ENCODE data around the gene PTPRF. TPM values are rescaled to one million over a fixed set of nuclear protein-coding genes. Genes with fewer than 3 reads are reported as not detected.

PTPRF gene
- polyA plus RNA-seq, 4 donors, result 194 to 244 (median 205) TPM

DNA sequence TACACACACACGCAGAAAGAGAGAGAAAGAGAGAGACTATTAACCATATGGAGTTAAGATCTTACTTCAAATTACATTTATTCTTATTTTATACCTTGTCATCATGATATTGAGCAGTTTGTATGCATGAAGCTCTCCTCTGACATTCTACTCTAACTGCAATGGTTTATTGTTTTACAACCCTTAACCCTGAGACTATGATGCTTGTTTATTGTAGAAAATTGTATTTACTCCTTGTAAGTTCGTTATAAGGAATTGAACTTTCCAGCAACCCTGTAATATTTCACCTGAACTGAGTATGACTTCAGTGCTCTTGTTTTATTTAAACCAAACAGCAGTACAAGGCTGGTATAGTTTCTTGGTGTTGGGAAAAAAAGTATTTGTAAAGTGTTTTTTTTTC lies 18.6 kb upstream of the PTPRF start:
- DNase-seq (ENCODE audit: low read depth in 4 of 4, low spot score in 2 of 4), result no peak

DNA sequence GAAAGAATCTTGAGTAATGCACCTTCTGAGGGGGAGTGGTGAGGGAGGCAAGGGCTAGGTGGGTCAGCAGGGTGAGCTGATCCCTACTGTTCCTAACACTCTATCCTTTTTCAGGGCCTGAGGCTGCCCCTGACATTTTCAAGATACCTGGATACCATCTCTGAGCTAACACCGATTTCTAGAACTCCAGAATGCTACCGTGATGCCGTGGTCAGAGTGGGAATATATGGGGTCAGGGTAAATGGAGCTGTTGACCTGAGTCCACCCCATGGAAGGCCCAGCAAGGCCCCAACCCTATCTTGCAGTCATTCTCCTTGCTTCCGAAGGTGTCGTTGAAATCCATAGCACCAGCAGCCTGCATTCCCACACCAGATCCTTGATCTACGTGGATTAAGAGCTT lies 18.0 kb upstream of the PTPRF start:
- no peak for DNase-seq (ENCODE audit: low read depth in 4 of 4, low spot score in 2 of 4)

DNA sequence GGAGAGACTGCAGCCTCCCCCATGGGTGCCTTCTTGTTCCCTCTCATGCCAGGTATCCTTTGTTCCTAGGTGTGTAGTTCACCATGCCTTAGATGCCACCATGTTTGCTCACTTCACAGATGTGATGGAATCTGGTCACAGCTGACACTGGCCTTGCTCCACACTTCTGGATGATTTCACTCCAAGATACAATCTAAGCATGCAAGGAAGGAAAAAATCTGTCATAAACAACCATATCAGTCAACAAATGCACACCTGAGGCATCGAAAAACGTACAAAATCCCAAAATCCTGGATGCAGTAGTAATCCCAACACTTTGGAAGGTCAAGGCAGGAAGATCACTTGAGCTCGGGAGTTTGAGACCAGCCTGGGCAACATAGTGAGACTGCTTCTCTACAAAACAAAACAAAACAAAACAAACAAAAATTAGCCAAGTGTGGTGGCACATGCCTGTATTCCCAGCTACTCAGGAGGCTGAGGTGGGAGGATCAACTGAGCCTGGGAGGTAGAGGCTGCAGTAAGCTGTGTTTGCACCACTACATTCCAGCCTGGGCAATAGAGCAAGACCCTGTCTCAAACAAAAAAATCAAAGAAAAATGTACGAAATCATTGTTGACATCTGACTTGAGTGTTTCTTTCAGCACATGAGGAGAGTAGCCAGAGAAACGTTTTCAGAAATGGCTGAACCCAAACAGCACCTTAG lies 17.1 kb upstream of the PTPRF start:
- DNase-seq (ENCODE audit: low read depth in 4 of 4, low spot score in 2 of 4), result no peak

DNA sequence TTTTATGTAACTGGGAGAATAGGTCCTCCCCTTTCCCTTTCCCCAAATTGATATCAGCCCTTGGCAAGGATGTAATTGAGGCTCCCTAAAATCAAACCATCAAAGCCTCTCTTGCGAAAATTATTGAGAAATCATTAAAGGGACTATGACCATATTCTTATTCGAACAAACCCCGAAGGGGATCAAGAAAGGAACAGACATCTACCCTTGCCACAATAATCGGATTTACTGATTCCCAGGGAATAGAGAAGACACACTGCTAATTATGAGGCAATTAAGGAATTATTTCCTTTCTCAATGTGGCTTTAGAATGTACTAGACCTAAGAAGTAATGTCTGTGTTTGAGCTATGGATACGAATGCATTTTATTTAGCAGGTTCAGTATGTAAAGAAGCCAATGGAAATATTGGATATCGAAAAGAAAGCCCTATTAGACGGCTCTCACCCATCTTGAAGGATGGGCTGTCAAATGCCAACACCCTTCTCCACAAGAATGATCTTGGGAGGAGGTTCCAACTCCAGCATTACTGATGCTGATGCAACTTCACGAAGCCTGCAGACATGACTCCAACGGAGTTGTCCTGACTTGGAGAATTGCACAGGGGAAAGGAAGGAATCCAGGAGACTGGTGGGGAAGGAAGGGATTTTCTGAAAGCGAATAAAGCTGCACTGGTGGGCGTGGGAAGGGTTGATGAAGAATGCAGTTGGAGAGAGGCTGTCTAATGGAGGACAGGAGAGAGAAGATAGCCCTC lies 11.6 kb upstream of the PTPRF start:
- no peak for DNase-seq (ENCODE audit: low read depth in 4 of 4, low spot score in 2 of 4)

DNA sequence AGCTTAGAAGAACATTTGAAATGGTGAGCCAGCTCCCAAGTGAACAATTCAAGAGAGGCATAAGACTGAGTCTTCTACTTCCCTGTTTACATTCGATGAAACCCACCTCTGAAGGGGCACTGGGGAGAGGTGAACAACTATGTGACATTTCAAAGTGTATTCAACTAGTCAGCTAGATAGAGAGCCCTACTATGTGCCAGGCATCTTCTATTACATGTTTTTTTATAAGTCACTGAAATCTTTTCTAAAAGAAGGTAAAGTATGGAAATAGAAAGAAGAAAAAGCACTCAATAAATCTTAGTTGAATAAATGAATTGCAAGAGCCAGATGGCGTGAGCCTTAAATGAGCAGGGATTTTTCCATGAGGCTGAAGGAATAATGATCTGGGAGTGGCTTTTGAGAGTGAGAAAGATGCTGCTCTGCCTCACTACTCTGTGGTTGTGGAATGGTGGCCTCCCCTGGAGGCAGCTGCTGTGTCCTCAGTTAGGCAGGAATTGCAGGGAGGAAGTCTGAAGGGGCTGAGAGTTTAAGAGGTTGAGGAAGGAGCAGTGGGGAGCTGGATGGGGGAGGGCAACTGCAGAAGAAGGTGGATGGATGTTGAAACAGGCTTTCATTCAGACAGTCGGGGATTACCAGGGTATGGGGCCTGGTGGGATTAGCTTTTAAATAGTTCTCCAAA lies 10.4 kb upstream of the PTPRF start:
- no peak for DNase-seq (ENCODE audit: low read depth in 4 of 4, low spot score in 2 of 4)

DNA sequence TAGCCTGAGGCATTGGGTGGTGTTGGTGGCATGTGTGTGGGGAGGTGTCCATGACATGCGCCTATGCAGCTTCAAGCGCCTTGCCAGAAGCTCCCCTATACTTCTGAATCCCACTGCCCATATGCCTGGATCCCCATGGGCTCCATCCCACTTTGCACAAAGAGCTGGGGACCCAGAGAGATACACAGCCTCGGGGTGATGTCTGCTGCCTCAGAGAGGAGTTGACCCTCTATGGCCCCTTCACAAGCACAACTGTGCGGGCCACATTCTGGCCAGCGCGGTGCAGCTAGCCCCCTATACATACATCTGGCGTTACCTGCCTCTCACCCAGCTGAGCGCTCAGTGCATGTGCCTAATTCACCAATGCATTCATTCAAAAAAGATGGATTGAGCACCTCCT lies 9.6 kb upstream of the PTPRF start:
- no peak for DNase-seq (ENCODE audit: low read depth in 4 of 4, low spot score in 2 of 4)

DNA sequence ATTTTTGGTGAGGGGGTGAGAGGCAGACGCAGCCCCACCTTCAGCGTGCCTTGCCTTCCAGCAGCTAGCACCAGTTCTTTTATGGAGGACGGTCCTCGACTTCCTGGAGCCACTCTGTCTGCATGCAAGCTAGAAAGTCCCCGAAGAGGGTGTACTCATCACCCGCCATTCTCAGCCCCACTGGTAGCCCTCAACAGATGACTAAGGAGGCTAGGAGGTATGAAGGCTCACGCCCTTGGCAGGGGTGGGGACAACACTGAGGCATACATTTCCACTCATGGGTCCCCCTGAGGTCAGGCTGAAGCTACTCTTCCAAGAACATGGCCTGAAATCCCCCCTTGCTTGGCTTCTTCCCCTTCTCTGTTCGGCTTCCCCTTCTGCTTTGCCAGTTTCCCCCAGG lies 8.9 kb upstream of the PTPRF start:
- no peak for DNase-seq (ENCODE audit: low read depth in 4 of 4, low spot score in 2 of 4)

DNA sequence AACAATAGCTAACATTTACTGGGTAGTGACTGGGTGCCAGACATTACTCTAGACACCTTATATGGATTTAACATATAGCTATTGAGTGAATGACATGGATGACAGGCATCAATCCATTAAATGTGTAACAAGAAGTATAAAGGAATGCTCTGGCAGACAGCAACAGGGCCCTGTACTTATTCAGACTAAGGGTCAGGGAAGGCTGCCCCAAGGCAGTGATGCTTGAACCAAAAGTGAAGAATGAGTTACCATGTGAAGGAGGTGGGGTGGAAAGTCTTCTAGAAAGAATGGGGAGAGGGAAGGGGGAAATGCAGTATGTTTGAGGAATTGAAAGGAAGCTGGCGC lies 8.3 kb upstream of the PTPRF start:
- no peak for DNase-seq (ENCODE audit: low read depth in 4 of 4, low spot score in 2 of 4)

DNA sequence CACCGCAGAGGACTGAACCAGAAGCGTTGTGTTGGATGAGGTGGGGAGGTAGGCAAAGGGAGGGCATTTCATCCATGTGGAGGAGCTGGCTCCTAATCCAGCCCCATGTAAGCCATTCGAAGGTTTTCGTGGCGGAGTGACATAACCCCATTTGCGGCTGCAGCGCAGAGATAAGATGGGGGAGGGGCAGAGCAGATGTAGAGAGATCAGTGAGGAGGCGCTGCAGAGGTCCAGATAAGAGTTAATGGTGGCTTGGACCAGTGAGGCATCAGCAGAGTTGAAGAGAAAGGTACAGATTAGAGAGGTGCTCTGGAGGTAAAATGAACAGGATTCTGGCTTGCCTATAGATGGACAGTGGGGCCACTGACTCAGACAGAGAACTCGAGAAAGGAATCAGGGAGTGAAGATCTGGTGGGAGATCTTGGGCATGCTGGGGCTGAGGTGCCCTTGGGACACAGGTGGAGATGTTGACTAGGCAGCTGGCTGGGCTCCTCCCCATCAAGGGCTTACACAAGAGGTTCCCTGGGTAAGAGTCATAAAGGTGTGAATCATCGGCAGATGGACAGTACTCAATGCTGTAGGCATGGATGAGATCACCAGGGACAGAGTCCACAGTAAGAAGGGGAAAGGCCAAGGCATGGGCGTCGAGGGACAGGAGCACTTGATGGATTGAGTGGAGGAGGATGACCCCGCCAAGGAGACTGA lies 7.8 kb upstream of the PTPRF start:
- no peak for DNase-seq (ENCODE audit: low read depth in 4 of 4, low spot score in 2 of 4)

DNA sequence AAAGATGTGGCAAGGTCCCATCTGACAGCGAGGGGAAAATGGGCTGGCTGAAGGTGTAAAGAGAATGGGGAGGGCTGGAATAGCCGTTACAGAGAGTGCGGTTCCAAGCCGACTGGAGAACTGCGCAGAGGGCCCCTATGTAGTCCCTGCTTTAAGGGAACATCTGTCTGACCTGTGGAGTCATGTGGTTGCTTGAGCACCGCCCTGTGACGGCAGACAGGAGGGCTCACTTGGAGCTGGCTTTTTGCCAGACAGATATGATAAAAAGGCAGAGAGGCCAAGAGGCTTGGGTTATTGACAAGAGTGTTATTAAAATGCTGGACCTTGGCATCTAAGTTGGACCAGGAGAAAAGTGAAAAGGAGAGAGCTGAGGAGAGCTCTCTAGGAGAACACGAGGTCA lies 5.9 kb upstream of the PTPRF start:
- DNase-seq (ENCODE audit: low read depth in 4 of 4, low spot score in 2 of 4), result no peak

DNA sequence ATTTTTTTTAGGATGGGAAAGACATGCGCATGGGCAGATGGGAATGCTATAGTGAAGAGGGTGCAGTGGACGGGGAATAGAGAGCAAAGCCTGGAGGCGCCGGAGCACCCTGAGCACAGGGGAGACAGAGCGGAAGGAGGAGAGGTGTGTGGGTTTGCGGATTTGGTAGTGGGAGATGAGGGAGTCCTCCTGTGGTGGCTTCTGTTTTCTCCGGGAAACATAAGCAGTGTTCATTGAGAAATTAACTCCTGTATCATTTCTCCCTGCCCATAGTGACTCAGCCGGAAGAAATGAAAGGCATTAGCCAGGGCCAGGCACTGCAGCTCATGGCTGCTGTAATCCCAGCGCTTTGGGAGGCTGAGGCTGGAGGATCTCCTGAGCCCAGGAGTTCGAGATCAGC lies 4.7 kb upstream of the PTPRF start:
- DNase-seq (ENCODE audit: low read depth in 4 of 4, low spot score in 2 of 4), result no peak

DNA sequence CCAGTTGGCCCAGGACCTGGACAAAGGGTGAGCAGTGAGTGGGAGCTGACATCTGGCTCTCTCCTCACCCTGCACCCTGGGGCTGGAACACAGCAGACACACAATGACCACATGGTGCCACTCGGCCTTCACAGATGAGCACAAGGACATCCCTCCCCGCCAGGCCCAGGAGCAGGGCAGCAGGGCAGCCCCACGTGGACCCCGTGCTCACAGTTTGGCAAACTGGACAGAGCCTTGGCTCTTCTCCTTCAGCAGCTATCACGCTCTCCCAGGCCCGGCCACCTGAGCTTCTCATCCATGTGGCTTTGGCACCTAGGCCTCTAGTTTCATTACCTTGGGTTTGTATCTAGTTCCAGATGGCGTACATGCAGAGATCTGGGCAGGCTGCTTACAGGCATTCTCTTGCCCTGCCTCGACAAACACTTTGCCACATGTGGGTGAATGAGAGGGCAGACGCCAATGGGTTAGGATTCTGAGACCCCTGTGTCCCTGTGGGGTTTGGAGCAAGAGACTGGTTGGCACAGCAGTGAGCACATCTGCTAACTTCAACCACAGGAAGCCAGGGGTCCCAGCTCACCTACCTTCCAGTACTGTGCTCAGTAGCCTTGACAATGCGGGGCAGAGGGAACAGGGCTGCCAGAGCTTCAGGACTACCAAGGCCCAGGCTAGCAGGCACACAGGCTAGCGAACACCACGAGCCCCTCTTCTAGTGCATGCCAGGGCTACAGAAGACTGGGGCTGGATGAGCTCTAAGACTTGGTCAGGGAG lies 3.4 kb upstream of the PTPRF start:
- DNase-seq (ENCODE audit: low read depth in 4 of 4, low spot score in 2 of 4), result no peak

DNA sequence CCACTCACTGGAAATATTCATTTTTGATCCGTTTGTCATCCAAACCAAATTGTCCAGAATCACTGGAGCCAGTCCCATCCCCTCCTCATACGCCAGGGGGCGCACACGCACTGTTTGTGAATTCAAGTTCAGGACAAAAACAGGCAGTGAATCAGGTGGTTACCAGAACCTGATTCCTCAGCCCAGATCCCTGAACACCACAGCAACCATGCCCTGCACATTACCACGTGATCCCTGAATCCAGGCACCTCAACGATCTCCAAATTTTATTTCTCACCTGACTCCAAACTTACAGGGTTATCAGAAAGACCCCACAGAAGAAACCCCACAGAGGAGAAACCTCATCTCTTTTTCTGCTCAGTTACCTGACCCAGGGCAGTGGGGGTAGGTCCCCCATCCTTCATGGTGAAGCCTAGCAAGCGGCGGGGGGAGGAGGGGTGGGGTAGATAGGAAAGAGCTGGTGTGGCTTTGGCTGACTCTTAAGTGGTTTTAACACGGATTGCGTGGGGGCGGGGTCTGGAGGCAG lies 1.4 kb upstream of the PTPRF start:
- DNase-seq (ENCODE audit: low read depth in 4 of 4, low spot score in 2 of 4), result peak in 1 of 4 donors; percentile 76

DNA sequence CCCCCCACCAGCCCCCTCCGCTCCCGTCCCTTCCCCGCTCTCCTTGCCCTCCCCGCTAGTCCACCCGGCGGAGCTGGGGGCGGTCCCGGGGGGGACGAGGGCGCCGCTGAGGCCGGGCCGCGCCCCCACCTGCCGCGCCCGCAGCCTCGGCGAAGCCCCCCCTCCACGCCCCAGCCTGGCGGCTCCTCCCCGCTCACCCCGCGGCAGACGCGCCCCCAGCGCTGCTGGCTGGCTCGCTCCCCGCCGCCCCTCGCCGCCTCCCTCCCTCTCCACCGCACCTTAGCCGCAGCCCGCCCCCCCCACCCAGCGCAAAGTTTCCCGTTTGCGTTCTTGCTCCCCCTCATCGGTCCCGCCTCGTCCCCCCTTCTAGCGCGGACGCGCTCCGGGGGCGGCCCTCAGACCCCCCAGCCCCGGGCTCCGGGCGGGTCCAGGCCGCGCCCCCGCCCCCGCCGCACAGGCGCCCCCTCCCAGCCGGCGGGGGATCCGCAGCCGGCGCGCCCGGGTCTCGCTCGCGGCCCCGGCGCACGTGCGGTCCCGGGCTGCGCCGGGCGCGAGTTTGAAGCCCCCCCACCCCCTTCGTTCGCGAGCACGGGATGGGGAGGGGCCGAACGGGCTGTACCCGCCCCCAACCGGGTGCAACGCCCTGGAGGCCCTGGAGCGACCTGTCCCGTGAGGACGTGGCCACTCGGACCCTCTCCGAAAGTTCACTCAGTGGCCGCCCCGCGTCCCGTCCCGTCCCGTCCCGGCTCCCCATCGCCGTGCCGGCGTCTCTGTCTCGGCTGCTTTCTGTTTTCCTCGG lies 623 bp downstream of the PTPRF start:
- DNase-seq (ENCODE audit: low read depth in 4 of 4, low spot score in 2 of 4), result no peak

DNA sequence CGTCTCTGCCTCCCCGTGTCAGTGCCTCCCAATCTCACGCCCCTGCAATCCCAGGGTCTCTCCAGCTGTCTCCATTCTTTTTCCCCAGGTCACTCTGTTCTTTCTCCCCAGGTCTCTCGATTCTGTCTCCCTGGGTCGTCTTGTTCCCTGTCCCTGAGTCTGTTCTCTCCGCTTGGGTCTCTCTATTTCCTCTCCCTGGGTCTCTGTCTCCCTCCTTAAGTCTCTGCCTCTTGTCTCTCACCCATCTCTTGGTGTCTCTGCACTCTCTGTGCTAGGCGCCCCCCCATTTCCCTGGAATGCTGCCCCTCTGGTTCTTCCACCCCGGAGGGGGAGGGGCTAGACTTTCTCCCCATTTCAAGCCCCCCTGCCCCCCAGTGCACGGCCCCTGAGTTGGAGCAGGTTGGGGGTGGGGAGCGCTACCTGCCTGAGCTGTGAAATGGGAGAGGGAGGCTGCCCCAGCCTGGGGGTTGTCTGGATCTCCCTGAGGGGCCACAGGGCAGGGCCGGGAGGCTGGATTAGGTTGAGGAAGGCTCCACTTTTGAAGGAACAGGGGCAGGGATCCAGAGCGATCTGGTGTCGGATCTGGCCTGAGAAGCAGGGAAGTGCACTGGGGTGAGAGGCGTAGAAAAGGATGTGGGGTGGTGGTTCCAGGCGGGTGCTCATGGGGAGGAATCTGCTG lies 1.4 kb downstream of the PTPRF start:
- DNase-seq (ENCODE audit: low read depth in 4 of 4, low spot score in 2 of 4), result no peak

DNA sequence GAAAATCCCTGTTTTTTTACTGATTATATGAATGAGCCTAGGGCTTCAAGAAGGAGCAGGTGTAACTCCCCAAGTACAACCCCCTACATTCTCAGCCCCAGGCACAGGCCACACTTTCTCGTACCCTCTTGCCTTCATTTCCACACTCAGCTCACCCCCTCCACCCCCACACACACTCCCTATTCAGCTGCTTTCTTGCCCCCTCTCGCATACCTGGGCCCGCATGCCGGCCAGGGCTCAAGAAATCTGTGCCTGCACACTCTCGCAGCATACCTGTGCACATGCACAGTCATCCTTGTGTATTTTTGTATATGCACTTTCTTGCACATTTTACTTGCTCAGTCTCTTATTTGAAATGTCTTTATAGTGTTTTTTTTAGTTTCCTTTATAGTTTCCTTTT lies 2.0 kb downstream of the PTPRF start:
- DNase-seq (ENCODE audit: low read depth in 4 of 4, low spot score in 2 of 4), result no peak

DNA sequence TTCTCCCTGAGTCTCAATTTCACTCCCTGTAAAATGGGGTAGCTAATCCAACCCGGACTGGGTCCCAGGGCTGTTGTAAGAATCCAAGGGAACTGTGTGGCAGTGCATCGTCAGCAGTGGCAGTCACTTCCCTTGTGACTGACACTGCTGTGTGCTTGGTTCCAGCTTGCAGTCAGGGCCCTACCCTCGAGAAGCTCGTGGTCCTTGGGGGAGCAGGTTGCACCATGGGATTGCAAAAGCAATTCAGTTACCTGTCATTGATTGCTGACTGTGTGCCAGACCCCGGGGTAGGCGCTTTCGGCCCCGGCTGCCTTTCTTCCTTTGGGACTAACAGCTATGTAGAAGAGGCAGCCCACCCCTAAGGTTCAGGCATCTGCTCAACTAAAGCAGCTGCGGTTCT lies 2.9 kb downstream of the PTPRF start:
- no peak for DNase-seq (ENCODE audit: low read depth in 4 of 4, low spot score in 2 of 4)

DNA sequence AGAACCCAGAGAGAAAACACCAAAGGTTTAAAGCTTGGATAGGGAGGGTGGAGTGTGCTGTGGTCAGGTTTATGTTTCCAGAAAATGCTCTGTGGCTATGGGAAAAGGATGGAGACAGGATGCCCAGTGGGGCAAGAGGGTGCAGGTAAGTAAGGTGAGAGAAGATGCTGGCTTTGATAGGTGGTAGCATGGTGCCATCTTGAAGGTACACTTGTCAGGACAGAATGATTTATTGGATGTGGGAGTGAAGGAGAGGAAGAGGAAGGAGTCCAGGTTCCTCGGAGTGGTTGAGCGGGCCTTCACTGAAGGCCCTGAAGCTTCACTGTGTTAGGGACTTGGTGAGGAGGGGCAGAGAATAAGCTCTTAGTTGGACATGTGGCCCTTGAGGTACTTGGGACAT lies 3.6 kb downstream of the PTPRF start:
- no peak for DNase-seq (ENCODE audit: low read depth in 4 of 4, low spot score in 2 of 4)
